ENCODE measurements around the gene PPP1R12C.

Gene PPP1R12C

DNA sequence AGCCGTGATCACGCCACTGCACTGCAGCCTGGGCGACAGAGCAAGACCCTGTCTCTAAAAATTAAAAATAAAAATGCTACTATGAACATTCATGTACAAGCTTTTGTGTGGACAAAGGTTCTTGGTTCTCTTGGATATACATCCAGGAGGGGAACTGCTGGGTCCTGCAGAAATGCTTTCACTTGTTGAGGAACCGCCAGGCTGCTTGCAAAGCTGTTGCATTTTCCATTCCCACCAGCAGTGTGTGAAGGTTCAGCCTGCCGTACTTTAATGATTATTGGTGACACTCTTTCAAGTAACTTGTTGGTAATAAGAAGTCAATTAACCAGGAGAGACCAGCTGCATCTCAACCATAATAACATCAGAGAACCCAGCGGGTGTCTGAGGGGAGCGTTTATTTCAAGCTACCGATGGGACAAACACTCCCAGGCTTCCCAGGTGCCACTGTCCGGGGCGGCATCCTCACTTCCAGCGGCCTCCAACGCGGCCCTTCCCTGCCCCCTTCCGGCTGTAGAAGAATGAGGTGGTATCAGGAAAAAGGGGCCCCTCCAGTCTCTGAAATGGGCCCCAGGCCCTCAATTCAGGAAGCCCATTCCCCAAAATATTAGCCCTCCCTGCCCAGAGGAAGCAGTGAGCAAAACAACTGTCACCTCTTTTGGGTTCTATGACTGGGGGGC is 15.2 kb upstream of the PPP1R12C start:
- TF ChIP-seq, protein P1, sequence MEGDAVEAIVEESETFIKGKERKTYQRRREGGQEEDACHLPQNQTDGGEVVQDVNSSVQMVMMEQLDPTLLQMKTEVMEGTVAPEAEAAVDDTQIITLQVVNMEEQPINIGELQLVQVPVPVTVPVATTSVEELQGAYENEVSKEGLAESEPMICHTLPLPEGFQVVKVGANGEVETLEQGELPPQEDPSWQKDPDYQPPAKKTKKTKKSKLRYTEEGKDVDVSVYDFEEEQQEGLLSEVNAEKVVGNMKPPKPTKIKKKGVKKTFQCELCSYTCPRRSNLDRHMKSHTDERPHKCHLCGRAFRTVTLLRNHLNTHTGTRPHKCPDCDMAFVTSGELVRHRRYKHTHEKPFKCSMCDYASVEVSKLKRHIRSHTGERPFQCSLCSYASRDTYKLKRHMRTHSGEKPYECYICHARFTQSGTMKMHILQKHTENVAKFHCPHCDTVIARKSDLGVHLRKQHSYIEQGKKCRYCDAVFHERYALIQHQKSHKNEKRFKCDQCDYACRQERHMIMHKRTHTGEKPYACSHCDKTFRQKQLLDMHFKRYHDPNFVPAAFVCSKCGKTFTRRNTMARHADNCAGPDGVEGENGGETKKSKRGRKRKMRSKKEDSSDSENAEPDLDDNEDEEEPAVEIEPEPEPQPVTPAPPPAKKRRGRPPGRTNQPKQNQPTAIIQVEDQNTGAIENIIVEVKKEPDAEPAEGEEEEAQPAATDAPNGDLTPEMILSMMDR (IDR thresholded peaks at IDR 0.05; ENCODE audit: low read depth, low read length, missing control alignments), result peak; percentile 26
- no peak overlapping the region for H3K4me3 ChIP-seq (ENCODE audit: low read depth, low read length)

DNA sequence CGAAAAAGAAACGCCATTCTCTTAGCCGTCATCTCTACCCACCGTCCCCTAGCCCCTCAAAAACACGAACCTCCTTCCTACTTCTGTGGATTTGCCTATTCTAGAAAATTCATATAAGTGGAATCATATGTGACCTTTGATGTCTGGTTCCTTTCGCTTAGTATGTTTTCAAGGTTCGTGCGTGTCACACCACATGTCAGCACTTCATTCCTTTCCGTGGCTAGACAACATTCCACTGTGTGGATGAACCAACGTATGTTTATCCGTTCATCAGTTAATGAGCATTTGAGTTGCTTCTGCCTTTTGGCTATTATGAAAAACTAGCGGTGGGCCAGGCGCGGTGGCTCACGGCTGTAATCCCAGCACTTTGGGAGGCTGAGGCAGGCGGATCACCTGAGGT is 14.0 kb upstream of the PPP1R12C start:
- H3K4me3 ChIP-seq (ENCODE audit: low read depth, low read length), result no peak overlapping the region
- DNase-seq (ENCODE audit: low read depth), result no peak
- TF ChIP-seq, protein P1 (IDR thresholded peaks at IDR 0.05; ENCODE audit: low read depth, low read length, missing control alignments), result no peak

More for the DNA sequence above, 15.2 kb upstream of the PPP1R12C start:
- DNase-seq (ENCODE audit: low read depth), result no peak

DNA sequence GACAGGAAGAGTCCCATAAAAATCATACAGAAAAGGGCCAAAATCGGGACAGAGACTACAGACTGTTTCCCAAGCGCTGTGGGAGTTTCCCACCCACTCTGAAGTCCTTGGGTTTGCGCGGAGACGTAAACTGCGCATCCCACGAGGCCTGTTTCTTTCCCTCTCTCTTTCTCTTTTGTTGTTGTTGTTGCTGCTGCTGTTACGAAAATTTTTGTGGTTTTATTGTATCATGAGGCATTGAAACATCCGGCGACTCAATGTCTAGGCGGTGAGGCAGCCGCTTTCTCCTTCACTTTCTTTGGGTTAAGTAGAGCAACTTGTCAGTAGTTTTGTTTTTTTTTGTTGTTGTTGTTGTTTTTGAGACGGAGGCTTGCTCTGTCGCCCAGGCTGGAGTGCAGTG is 1.6 kb upstream of the PPP1R12C start:
- TF ChIP-seq, protein P1 (IDR thresholded peaks at IDR 0.05; ENCODE audit: low read depth, low read length, missing control alignments), result no peak
- H3K4me3 ChIP-seq (ENCODE audit: low read depth, low read length), result no peak overlapping the region
- DNase-seq (ENCODE audit: low read depth), result no peak

DNA sequence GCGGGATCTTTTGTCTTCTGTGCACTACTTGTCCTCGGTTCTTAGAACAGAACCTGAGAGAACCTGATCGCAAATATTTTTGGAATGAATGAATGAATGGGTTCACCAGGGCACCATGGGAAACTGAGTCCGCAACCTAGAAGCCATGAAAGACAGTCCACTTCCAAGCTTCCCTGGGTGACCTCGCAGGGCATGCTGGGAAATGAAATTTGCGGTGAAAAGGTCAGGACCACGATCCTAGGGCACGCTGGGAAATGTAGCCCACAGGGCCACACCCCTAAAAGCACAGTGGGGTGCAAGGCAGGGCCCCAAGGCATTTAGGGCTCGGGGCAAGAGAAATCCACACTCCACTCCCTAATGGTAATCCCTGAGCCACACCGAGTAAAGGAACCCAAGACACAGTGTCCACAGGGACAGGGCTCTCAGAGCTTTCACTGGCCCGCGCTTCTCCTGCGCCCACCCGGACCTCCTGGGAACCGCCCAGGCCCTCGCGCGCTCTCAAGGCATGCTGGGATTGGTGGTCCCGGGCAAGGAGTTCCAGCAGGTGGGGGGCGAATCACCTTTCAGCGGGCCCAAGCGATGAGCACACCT is 1.1 kb upstream of the PPP1R12C start:
- TF ChIP-seq, protein P1 (IDR thresholded peaks at IDR 0.05; ENCODE audit: low read depth, low read length, missing control alignments), result no peak
- peak overlapping the region; percentile 70 for H3K4me3 ChIP-seq (ENCODE audit: low read depth, low read length)
- DNase-seq (ENCODE audit: low read depth), result no peak

DNA sequence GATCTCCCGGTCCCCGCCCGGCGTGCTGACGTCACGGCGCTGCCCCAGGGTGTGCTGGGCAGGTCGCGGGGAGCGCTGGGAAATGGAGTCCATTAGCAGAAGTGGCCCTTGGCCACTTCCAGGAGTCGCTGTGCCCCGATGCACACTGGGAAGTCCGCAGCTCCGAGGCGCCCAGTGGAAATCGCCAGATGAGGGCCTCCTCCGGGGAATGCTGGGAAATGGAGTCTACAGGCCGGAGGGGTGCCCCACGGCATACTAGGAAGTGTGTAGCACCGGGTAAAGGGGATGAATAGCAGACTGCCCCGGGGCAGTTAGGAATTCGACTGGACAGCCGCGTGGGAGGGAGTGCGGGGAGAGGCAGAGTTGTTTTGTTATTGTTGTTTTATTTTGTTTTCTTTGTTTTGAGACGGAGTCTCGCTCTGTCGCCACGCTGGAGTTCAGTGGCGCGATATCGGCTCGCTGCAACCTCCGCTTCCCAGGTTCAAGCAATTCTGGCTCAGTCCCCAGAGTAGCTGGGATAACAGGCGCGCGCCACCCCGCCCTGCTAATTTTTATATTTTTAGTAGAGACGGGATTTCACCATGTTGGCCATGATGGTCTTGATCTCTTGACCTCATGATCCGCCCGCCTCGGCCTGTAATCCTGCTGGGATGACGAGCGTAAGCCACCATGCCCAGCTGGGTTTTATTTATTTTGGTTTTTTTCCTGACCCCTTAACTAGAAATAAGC is 390 bp upstream of the PPP1R12C start:
- H3K4me3 ChIP-seq (ENCODE audit: low read depth, low read length), result peak overlapping the region; percentile 70
- peak; percentile 95 for DNase-seq (ENCODE audit: low read depth)
- TF ChIP-seq, protein P1 (IDR thresholded peaks at IDR 0.05; ENCODE audit: low read depth, low read length, missing control alignments), result no peak

DNA sequence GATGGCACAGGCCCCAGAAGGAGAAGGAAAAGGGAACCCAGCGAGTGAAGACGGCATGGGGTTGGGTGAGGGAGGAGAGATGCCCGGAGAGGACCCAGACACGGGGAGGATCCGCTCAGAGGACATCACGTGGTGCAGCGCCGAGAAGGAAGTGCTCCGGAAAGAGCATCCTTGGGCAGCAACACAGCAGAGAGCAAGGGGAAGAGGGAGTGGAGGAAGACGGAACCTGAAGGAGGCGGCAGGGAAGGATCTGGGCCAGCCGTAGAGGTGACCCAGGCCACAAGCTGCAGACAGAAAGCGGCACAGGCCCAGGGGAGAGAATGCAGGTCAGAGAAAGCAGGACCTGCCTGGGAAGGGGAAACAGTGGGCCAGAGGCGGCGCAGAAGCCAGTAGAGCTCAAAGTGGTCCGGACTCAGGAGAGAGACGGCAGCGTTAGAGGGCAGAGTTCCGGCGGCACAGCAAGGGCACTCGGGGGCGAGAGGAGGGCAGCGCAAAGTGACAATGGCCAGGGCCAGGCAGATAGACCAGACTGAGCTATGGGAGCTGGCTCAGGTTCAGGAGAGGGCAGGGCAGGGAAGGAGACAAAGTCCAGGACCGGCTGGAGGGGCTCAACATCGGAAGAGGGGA is 1.1 kb downstream of the PPP1R12C start:
- TF ChIP-seq, protein P1 (IDR thresholded peaks at IDR 0.05; ENCODE audit: low read depth, low read length, missing control alignments), result no peak
- peak overlapping the region; percentile 77 for H3K4me3 ChIP-seq (ENCODE audit: low read depth, low read length)
- no peak for DNase-seq (ENCODE audit: low read depth)
